Ishikawa (cell line): Measurements from ENCODE around the gene RTKN2.

Experiments used
- CEBPB ChIP-seq: IDR thresholded peaks from 2 replicates; pipeline ENCODE4 v1.6.1; 2012
- CREB1 ChIP-seq: IDR thresholded peaks from 2 replicates; pipeline ENCODE4 v1.6.1; 2012; ENCODE audit warnings: low read depth
- EGR1 ChIP-seq: IDR thresholded peaks from 2 replicates; pipeline ENCODE4 v1.6.1; 2012
- EP300 ChIP-seq: IDR thresholded peaks from 2 replicates; pipeline ENCODE4 v1.6.1; 2012; ENCODE audit warnings: borderline replicate concordance
- FOXM1 ChIP-seq: IDR thresholded peaks from 2 replicates; pipeline ENCODE4 v1.6.1; 2012; ENCODE audit warnings: low read depth, borderline replicate concordance
- NFIC ChIP-seq: IDR thresholded peaks from 2 replicates; pipeline ENCODE4 v1.6.1; 2012
- RAD21 ChIP-seq: IDR thresholded peaks from 2 replicates; pipeline ENCODE4 v1.6.1; 2012; ENCODE audit warnings: low read depth
- TAF1 ChIP-seq: IDR thresholded peaks from 2 replicates; pipeline ENCODE4 v1.6.1; 2012; ENCODE audit warnings: low read depth, mild to moderate bottlenecking
- TCF12 ChIP-seq: IDR thresholded peaks from 2 replicates; pipeline ENCODE4 v1.6.1; 2012; ENCODE audit warnings: low read depth
- TEAD4 ChIP-seq: IDR thresholded peaks from 2 replicates; pipeline ENCODE4 v1.6.1; 2012
- USF1 ChIP-seq: IDR thresholded peaks from 2 replicates; pipeline ENCODE4 v1.6.1; 2012
- YY1 ChIP-seq: IDR thresholded peaks from 2 replicates; pipeline ENCODE4 v1.6.1; 2012; ENCODE audit warnings: low read depth
- ZBTB7A ChIP-seq: IDR thresholded peaks from 2 replicates; pipeline ENCODE4 v1.6.1; 2012; ENCODE audit warnings: low read depth
- TF ChIP-seq, protein P1 (sequence below): IDR thresholded peaks from 2 replicates; pipeline ENCODE4 v1.6.1; 2012; ENCODE audit warnings: low read depth, mild to moderate bottlenecking
- TF ChIP-seq, protein P2 (sequence below): IDR thresholded peaks from 2 replicates; pipeline ENCODE4 v1.6.1; 2012

Gene RTKN2

DNA sequence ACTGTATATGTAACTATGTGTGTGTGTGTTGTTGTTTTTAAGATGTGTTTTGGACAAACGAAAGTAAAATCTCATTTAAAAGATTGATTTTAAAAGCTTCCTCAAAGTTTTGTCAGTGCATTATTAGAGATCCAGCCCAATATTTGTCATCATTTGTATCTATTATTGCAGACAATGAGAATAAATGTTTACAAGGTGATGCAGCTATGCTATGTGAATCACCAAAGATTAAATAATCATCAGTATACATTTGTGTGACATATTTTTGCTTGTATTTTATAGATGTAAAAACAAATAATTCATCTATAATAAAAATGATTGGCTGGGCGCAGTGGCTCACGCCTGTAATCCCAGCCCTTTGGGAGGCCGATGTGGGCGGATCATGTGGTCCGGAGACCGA, 35.3 kb upstream of the RTKN2 start:
- TF ChIP-seq, protein P1, sequence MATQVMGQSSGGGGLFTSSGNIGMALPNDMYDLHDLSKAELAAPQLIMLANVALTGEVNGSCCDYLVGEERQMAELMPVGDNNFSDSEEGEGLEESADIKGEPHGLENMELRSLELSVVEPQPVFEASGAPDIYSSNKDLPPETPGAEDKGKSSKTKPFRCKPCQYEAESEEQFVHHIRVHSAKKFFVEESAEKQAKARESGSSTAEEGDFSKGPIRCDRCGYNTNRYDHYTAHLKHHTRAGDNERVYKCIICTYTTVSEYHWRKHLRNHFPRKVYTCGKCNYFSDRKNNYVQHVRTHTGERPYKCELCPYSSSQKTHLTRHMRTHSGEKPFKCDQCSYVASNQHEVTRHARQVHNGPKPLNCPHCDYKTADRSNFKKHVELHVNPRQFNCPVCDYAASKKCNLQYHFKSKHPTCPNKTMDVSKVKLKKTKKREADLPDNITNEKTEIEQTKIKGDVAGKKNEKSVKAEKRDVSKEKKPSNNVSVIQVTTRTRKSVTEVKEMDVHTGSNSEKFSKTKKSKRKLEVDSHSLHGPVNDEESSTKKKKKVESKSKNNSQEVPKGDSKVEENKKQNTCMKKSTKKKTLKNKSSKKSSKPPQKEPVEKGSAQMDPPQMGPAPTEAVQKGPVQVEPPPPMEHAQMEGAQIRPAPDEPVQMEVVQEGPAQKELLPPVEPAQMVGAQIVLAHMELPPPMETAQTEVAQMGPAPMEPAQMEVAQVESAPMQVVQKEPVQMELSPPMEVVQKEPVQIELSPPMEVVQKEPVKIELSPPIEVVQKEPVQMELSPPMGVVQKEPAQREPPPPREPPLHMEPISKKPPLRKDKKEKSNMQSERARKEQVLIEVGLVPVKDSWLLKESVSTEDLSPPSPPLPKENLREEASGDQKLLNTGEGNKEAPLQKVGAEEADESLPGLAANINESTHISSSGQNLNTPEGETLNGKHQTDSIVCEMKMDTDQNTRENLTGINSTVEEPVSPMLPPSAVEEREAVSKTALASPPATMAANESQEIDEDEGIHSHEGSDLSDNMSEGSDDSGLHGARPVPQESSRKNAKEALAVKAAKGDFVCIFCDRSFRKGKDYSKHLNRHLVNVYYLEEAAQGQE: no peak
- no peak for TF ChIP-seq TEAD4
- TF ChIP-seq ZBTB7A: no peak
- no peak for TF ChIP-seq TAF1
- TF ChIP-seq CREB1: no peak
- no peak for TF ChIP-seq EP300
- TF ChIP-seq RAD21: no peak

DNA sequence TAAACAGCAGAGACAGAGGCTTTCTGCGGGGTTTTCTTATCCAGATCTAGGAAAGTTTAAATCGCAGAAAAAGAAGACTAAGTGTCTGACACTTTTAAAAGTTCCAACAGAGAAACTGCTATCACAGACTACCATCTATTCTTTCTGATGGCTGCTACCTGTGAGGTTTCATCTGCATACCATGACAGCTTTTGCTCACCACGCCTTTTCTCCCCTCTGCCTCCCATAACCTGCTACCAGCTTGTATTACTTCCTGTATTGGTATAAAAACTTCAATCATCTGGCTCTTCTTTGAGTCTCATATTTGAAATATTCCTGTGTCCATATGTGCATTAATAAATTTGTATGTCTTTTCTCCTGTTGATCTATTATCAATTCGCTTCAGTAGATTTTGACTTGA, 34.1 kb upstream of the RTKN2 start:
- no peak for TF ChIP-seq FOXM1
- TF ChIP-seq, protein P2, sequence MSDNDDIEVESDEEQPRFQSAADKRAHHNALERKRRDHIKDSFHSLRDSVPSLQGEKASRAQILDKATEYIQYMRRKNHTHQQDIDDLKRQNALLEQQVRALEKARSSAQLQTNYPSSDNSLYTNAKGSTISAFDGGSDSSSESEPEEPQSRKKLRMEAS: no peak
- no peak for TF ChIP-seq TCF12
- TF ChIP-seq TAF1: no peak
- TF ChIP-seq, protein P1: no peak
- no peak for TF ChIP-seq USF1
- no peak for TF ChIP-seq EP300
- no peak for TF ChIP-seq CEBPB

DNA sequence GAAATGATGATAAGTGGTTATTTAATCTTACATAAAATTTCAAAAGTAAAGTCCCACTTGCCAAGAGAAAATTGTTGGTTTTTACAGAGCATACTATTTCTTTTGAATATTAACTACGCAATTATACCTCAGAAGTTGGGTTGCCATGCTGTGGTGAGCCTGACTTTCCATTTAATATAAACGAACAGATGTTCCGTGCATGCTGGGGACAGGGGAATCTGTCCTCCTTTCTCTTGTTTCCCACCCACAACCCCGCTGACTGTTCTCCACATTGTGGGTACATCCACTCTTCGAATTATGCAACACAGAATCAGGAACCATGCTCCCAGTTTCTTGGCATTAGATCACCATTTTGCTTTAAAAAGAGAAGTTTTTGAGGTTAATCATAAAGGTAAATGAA, 29.2 kb upstream of the RTKN2 start:
- TF ChIP-seq USF1: no peak
- no peak for TF ChIP-seq EGR1
- TF ChIP-seq EP300: no peak
- TF ChIP-seq, protein P1: no peak
- no peak for TF ChIP-seq FOXM1
- TF ChIP-seq ZBTB7A: no peak
- no peak for TF ChIP-seq TAF1
- no peak for TF ChIP-seq TEAD4
- TF ChIP-seq TCF12: no peak
- TF ChIP-seq CREB1: no peak
- no peak for TF ChIP-seq CEBPB
- no peak for TF ChIP-seq NFIC
- TF ChIP-seq RAD21: no peak
- TF ChIP-seq YY1: no peak
- TF ChIP-seq, protein P2: no peak

GRCh38 chr10:62284221-62284620, 15.6 kb upstream of the RTKN2 start:
- no peak for TF ChIP-seq CEBPB
- TF ChIP-seq YY1: no peak
- TF ChIP-seq, protein P1: no peak
- TF ChIP-seq USF1: no peak
- no peak for TF ChIP-seq CREB1
- no peak for TF ChIP-seq ZBTB7A
- no peak for TF ChIP-seq NFIC
- no peak for TF ChIP-seq TEAD4
- TF ChIP-seq TCF12: no peak
- TF ChIP-seq EP300: no peak
- no peak for TF ChIP-seq FOXM1
- TF ChIP-seq, protein P2: no peak
- TF ChIP-seq RAD21: no peak
- no peak for TF ChIP-seq TAF1
- no peak for TF ChIP-seq EGR1
